B cell (primary cell): Measurements from ENCODE around the gene CACNA1G. TPM values are rescaled to one million over a fixed set of nuclear protein-coding genes. Genes with fewer than 3 reads are reported as not detected.

Source experiments
- ATAC-seq: fragments of 200-7000 bp; cut with Tn5 transposase; one replicate; pipeline ENCODE4 v1.10.0; 2021; ENCODE audit warnings: low read depth, mild to moderate bottlenecking, moderate number of reproducible peaks, moderate library complexity
- CTCF ChIA-PET: fragments of 350-600 bp; sonication (Branson Sonifier 250); formaldehyde crosslinking; loops from one replicate; lab custom pipeline; 2021; ENCODE audit warnings: antibody characterized with exemption, inconsistent platforms; lab: Charles Lee
- POLR2A ChIA-PET: fragments of 350-600 bp; sonication (Branson Sonifier 250); formaldehyde crosslinking; loops from one replicate; lab custom pipeline; 2021; ENCODE audit warnings: antibody characterized with exemption; lab: Charles Lee
- DNase-seq: peaks from one replicate; pipeline ENCODE4 v3.0.0; 2013
- H2AFZ ChIP-seq: 2 replicates; pipeline ENCODE4 v1.6.1; 2012; ENCODE audit warnings: mild to moderate bottlenecking, low read depth, low read length; ENCODE audit not compliant: insufficient read depth, poor library complexity, severe bottlenecking
- H3K27ac ChIP-seq, 2 donors: 1 replicate in 1 of 2; 2 replicates in 1 of 2; pipeline ENCODE4 v1.5.1; 2012 to 2013; ENCODE audit warnings: low read length in 2 of 2, mild to moderate bottlenecking in 2 of 2, moderate library complexity in 1 of 2
- H3K27me3 ChIP-seq, 4 experiments: fragments of 200-600 bp in 1 of 4; sonication (generic) in 1 of 4; replicated peaks in 1 of 4; 1 replicate in 2 of 4; 2 replicates in 2 of 4; pipeline versions ENCODE4 v1.6.1 to v1.7.0; 2013 to 2016; ENCODE audit warnings: low read length in 3 of 4, mild to moderate bottlenecking in 2 of 4, mixed read lengths in 1 of 4, moderate library complexity in 1 of 4; ENCODE audit not compliant: insufficient read depth in 4 of 4, control insufficient read depth in 3 of 4; ENCODE audit errors: control extremely low read depth in 1 of 4
- H3K36me3 ChIP-seq, 2 experiments: replicated peaks in 1 of 2; 1 replicate in 1 of 2; 2 replicates in 1 of 2; pipeline versions ENCODE4 v1.6.1 to v1.7.1; 2013; ENCODE audit warnings: low read length in 1 of 2; ENCODE audit not compliant: insufficient read depth in 2 of 2, control insufficient read depth in 1 of 2; ENCODE audit errors: control extremely low read depth in 1 of 2, extremely low read depth in 1 of 2
- H3K4me1 ChIP-seq, 2 donors: fragments of 200-600 bp in 1 of 2; sonication (generic) in 1 of 2; 1 replicate in 1 of 2; 2 replicates in 1 of 2; pipeline versions ENCODE4 v1.5.1 to v1.6.1; 2013 to 2017; ENCODE audit warnings: low read length in 2 of 2; ENCODE audit not compliant: control insufficient read depth in 2 of 2, insufficient read depth in 2 of 2
- H3K4me2 ChIP-seq: replicated peaks from 2 replicates; pipeline ENCODE3; 2012; ENCODE audit warnings: mild to moderate bottlenecking, low read depth, low read length; ENCODE audit not compliant: poor library complexity, severe bottlenecking
- H3K4me3 ChIP-seq, 5 experiments: fragments of 200-600 bp in 1 of 5; sonication (generic) in 1 of 5; 1 replicate in 3 of 5; 2 replicates in 2 of 5; pipeline versions ENCODE4 v1.5.1 to v1.7.0; 2011 to 2016; ENCODE audit warnings: low read length in 4 of 5, mild to moderate bottlenecking in 4 of 5, low read depth in 2 of 5, control low read depth in 1 of 5, moderate library complexity in 1 of 5; ENCODE audit not compliant: insufficient read depth in 1 of 5; ENCODE audit errors: control extremely low read depth in 1 of 5, extremely low read depth in 1 of 5
- H3K79me2 ChIP-seq: fragments of 200-600 bp; sonication (generic); one replicate; pipeline ENCODE4 v1.6.0; 2016; ENCODE audit warnings: low read length; ENCODE audit not compliant: control insufficient read depth, insufficient read depth
- H3K9ac ChIP-seq: fragments of 200-600 bp; sonication (generic); 2 replicates; pipeline ENCODE4 v1.6.1; 2017; ENCODE audit warnings: mild to moderate bottlenecking, low read length, moderate library complexity
- H3K9me3 ChIP-seq, 3 donors: one replicate each; pipeline versions ENCODE4 v1.6.1 to v1.7.1; 2013; ENCODE audit warnings: low read length in 2 of 3; ENCODE audit not compliant: control insufficient read depth in 2 of 3, insufficient read depth in 1 of 3; ENCODE audit errors: control extremely low read depth in 1 of 3
- H4K20me1 ChIP-seq: 2 replicates; pipeline ENCODE4 v1.6.0; 2012; ENCODE audit warnings: mild to moderate bottlenecking, low read length; ENCODE audit not compliant: insufficient read depth, control insufficient read depth, poor library complexity, severe bottlenecking
- H3K27ac Mint-ChIP-seq: one replicate; pipeline ENCODE4 v1.8.0; 2021; ENCODE audit warnings: mixed read lengths
- H3K27me3 Mint-ChIP-seq: one replicate; pipeline ENCODE4 v1.8.0; 2021; ENCODE audit warnings: mixed read lengths
- H3K4me1 Mint-ChIP-seq: one replicate; pipeline ENCODE4 v1.8.0; 2021; ENCODE audit warnings: mixed read lengths
- H3K4me3 Mint-ChIP-seq: one replicate; pipeline ENCODE4 v1.8.0; 2021; ENCODE audit warnings: mixed read lengths
- H3K9me3 Mint-ChIP-seq: one replicate; pipeline ENCODE4 v1.8.0; 2022; ENCODE audit warnings: mixed read lengths; ENCODE audit not compliant: insufficient read depth
- EZH2 ChIP-seq: IDR thresholded peaks from 2 replicates; pipeline ENCODE4 v1.6.1; 2012; ENCODE audit warnings: borderline replicate concordance, low read depth, mild to moderate bottlenecking, moderate library complexity, low read length; ENCODE audit not compliant: insufficient read depth, poor library complexity, severe bottlenecking
- whole genome bisulfite sequencing: methylation state at CpG from one replicate; pipeline ENCODE4 v1.1.5; 2013; ENCODE audit warnings: missing lambda C conversion rate; ENCODE audit not compliant: insufficient coverage; 5-methylcytosine and 5-hydroxymethylcytosine counted together
- intact Hi-C: fragments of 100-400 bp; cut with micrococcal nuclease; formaldehyde crosslinking; loops from one replicate; pipeline ENCODE4 v1.10.0; 2022
- polyA plus RNA-seq: library from polyadenylated mRNA; depleted of rRNA; stranded (reverse); fragments of >200 nt; gene quantifications from 2 replicates; pipeline ENCODE4 v1.2.3, GENCODE V29; 2012
- total RNA-seq, 2 donors: library from RNA; stranded (reverse); fragments of 120-200 nt in 1 of 2; gene quantifications; 1 replicate in 1 of 2; 2 replicates in 1 of 2; pipeline versions ENCODE4 v1.2.3 to v1.2.4, GENCODE V29; 2013 to 2022
- TF ChIP-seq, protein P1 (sequence below): fragments of 200-600 bp; IDR thresholded peaks from one replicate; pipeline ENCODE4 v1.8.0; 2022; ENCODE audit warnings: antibody characterized with exemption, mild to moderate bottlenecking

CACNA1G gene
- total and polyA plus RNA-seq, 2 donors (not counting 1 experiment from before 2014, with no cell fraction given): 0.12 TPM; not detected in 1

DNA sequence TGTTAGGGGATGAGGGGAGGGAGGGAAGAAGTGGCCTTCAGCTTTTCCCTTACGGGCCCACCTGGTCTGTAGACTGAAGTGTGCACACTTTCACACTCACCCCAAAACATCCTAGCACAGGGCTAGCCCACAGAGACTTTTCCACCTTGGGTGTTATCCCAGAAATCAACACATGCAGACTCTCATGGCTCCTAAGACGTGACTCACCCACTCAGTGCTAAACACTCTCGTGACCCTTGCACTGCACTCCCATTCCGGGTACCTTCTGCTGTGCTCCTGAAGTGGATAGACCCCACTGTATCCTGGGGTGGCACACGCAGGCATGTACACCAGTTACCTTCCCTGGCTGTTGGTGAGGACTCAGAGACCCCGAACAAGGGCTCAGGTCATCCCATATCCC lies 51.1 kb downstream of the CACNA1G start:
- Mint-ChIP-seq H3K9me3 (no peaks in the 10 kb centered on the region), H3K4me1 (peaks cover 5% of the 10 kb centered on the region), H3K4me3 (no peak overlapping the region), H3K27ac (no peak overlapping the region), H3K27me3 (peaks cover 23% of the 10 kb centered on the region)
- 91% methylated on average over 5 of the region's 6 CpGs for WGBS
- no peak for DNase-seq
- ATAC-seq: no peak
- Histone ChIP-seq H3K79me2 (no peaks in the 10 kb centered on the region), H3K27me3 (peaks cover 0 to 16% (median 0%) of the 10 kb centered on the region in 4 experiments), H3K9me3 (no peaks in the 10 kb centered on the region), H3K4me2 (no peak overlapping the region), H3K36me3 (no peaks in the 10 kb centered on the region), H3K4me1 (no peaks in the 10 kb centered on the region), H3K4me3 (no peak overlapping the region), H2AFZ (no peak overlapping the region), H3K27ac (no peak overlapping the region), H3K9ac (no peak overlapping the region), H4K20me1 (no peaks in the 10 kb centered on the region)
- ChIA-PET CTCF (no interaction called here), POLR2A (no interaction called here)
- intact Hi-C loops: no loop called here
- TF ChIP-seq EZH2: no peak
- TF ChIP-seq, protein P1, sequence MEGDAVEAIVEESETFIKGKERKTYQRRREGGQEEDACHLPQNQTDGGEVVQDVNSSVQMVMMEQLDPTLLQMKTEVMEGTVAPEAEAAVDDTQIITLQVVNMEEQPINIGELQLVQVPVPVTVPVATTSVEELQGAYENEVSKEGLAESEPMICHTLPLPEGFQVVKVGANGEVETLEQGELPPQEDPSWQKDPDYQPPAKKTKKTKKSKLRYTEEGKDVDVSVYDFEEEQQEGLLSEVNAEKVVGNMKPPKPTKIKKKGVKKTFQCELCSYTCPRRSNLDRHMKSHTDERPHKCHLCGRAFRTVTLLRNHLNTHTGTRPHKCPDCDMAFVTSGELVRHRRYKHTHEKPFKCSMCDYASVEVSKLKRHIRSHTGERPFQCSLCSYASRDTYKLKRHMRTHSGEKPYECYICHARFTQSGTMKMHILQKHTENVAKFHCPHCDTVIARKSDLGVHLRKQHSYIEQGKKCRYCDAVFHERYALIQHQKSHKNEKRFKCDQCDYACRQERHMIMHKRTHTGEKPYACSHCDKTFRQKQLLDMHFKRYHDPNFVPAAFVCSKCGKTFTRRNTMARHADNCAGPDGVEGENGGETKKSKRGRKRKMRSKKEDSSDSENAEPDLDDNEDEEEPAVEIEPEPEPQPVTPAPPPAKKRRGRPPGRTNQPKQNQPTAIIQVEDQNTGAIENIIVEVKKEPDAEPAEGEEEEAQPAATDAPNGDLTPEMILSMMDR: no peak

DNA sequence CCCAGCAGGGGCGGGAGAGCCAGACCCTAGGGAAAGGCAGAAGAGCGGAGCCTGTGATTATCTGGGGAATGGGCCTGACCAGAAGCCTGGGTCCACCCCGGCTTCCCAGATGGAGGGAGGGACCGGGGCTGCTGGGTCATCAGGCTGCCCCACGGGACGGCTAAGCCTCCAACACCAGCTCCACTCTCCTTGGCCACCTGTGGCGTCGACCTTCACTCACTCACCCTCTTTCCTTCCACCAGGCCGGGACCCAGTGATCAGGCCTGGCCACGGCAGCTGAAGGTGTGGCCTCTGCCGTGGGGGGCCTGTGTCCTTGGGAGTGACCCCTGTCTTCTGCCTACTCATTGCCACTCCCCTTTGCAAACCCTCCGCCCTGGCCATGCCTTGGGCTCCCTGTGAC lies 51.8 kb downstream of the CACNA1G start:
- WGBS: 74% methylated on average over 10 of the region's 12 CpGs
- Histone ChIP-seq H2AFZ (no peak overlapping the region), H3K27ac (no peak overlapping the region), H3K4me3 (no peak overlapping the region), H3K79me2 (no peaks in the 10 kb centered on the region), H3K36me3 (no peaks in the 10 kb centered on the region), H3K9me3 (no peaks in the 10 kb centered on the region), H4K20me1 (no peaks in the 10 kb centered on the region), H3K27me3 (peaks cover 0 to 16% (median 0%) of the 10 kb centered on the region in 4 experiments), H3K4me2 (no peak overlapping the region), H3K4me1 (no peaks in the 10 kb centered on the region), H3K9ac (no peak overlapping the region)
- no peak for DNase-seq
- Mint-ChIP-seq H3K27ac (no peak overlapping the region), H3K27me3 (peaks cover 23% of the 10 kb centered on the region), H3K4me3 (no peak overlapping the region), H3K4me1 (peaks cover 5% of the 10 kb centered on the region), H3K9me3 (no peaks in the 10 kb centered on the region)
- intact Hi-C loops: no loop called here
- ATAC-seq: no peak
- CTCF ChIA-PET: no interaction called here
- POLR2A ChIA-PET: no interaction called here
- TF ChIP-seq, protein P1: no peak
- no peak for TF ChIP-seq EZH2
